Mesothelial cell of epicardium (in vitro differentiated cells): ENCODE results near the gene NMT2. TPM values are rescaled to one million over a fixed set of nuclear protein-coding genes. Genes with fewer than 3 reads are reported as not detected.
A peak's percentile ranks its signal among the peaks of the same experiment; 100 is the strongest.

Experiments
- DNase-seq, 2 experiments: peaks; one replicate each; pipeline ENCODE4 v3.0.0; 2021; ENCODE audit warnings: low spot score in 2 of 2; ENCODE audit not compliant: unreplicated experiment in 2 of 2
- H3K27ac Mint-ChIP-seq: 2 replicates; pipeline ENCODE4 v1.8.0; 2021; ENCODE audit warnings: mixed read lengths
- H3K27me3 Mint-ChIP-seq: 2 replicates; pipeline ENCODE4 v1.8.0; 2021; ENCODE audit warnings: low read depth, mixed read lengths
- H3K36me3 Mint-ChIP-seq: 2 replicates; pipeline ENCODE4 v1.8.0; 2021; ENCODE audit warnings: mixed read lengths
- H3K4me1 Mint-ChIP-seq: 2 replicates; pipeline ENCODE4 v1.8.0; 2021; ENCODE audit warnings: mixed read lengths
- H3K4me3 Mint-ChIP-seq: 2 replicates; pipeline ENCODE4 v1.8.0; 2021; ENCODE audit warnings: mild to moderate bottlenecking, moderate library complexity, mixed read lengths
- H3K9me3 Mint-ChIP-seq: 2 replicates; pipeline ENCODE4 v1.8.0; 2021; ENCODE audit warnings: mixed read lengths
- total RNA-seq: library from RNA; stranded (reverse); gene quantifications from 3 replicates; pipeline ENCODE4 v1.2.1, GENCODE V29; 2021
- TF ChIP-seq, protein P1 (sequence below): fragments of 200-600 bp; sonication (generic); IDR thresholded peaks from one replicate; pipeline ENCODE4 v1.5.0; 2021; ENCODE audit warnings: antibody characterized with exemption; ENCODE audit not compliant: unreplicated experiment

Gene NMT2
- total RNA-seq, 1 donor from 2014 or later = 21.9 TPM

DNA sequence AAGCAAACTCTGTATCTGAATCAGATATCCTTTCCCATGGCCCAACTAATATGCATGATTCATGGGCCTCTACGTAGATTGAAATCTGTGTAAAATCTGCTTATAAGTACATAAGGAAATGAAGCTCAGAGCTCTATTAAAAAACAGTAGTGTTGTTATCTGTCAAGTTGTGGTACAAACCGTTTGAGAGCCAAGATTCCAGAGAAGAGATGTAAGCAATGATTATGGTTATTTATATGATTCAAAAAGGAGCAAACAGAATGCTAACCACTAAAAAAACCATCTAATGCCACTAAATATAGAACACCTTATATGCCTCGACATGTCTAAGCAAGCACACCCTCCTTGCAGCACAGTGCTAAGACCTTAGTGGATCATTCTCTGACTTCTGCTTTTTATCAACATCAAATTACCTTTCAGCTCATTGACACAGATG lies 44.7 kb downstream of the NMT2 start:
- Mint-ChIP-seq H3K27me3 (no peaks in the 10 kb centered on the region), H3K36me3 (peaks cover 32% of the 10 kb centered on the region), H3K4me1 (peaks cover 2% of the 10 kb centered on the region), H3K27ac (peak overlapping the region; percentile 47), H3K4me3 (no peak overlapping the region), H3K9me3 (no peaks in the 10 kb centered on the region)
- TF ChIP-seq, protein P1, sequence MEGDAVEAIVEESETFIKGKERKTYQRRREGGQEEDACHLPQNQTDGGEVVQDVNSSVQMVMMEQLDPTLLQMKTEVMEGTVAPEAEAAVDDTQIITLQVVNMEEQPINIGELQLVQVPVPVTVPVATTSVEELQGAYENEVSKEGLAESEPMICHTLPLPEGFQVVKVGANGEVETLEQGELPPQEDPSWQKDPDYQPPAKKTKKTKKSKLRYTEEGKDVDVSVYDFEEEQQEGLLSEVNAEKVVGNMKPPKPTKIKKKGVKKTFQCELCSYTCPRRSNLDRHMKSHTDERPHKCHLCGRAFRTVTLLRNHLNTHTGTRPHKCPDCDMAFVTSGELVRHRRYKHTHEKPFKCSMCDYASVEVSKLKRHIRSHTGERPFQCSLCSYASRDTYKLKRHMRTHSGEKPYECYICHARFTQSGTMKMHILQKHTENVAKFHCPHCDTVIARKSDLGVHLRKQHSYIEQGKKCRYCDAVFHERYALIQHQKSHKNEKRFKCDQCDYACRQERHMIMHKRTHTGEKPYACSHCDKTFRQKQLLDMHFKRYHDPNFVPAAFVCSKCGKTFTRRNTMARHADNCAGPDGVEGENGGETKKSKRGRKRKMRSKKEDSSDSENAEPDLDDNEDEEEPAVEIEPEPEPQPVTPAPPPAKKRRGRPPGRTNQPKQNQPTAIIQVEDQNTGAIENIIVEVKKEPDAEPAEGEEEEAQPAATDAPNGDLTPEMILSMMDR = no peak
- no peak for DNase-seq

DNA sequence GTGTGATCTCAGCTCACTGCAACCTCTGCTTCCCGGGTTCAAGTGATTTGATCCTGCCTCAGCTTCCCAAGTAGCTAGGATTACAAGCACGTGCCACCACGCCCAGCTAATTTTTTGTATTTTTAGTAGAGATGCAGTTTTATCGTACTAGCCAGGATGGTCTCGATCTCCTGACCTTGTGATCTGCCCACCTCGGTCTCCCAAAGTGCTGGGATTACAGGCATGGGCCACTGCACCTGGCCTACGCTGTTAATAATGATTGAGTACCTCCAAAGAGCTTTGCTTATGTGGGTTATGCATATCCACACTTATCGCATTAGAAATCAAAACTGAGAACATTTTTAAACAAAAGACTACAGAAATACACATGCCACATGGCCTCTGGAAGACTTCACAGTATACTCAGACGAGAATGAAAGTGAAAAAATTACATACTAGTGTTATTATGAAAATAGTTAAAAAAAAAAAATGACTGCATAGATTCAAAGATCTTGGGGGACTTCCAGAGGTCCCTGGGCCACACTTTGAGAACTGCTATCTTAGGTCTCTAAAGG lies 45.9 kb downstream of the NMT2 start:
- Mint-ChIP-seq H3K4me3 (no peak overlapping the region), H3K27me3 (no peaks in the 10 kb centered on the region), H3K36me3 (peaks cover 34% of the 10 kb centered on the region), H3K4me1 (peaks cover 2% of the 10 kb centered on the region), H3K9me3 (no peaks in the 10 kb centered on the region), H3K27ac (no peak overlapping the region)
- TF ChIP-seq, protein P1 = no peak
- no peak for DNase-seq

- Mint-ChIP-seq H3K27ac (no peak overlapping the region), H3K36me3 (peaks cover 34% of the 10 kb centered on the region), H3K27me3 (no peaks in the 10 kb centered on the region), H3K4me3 (no peak overlapping the region), H3K4me1 (peaks cover 2% of the 10 kb centered on the region), H3K9me3 (no peaks in the 10 kb centered on the region)
- TF ChIP-seq, protein P1 = no peak
- DNase-seq = no peak
Observed at GRCh38 chr10:15121707-15122106, 46.8 kb downstream of the NMT2 start.

GRCh38 chr10:15120523-15120922 lies 48.0 kb downstream of the NMT2 start:
- TF ChIP-seq, protein P1 = no peak
- Mint-ChIP-seq H3K4me1 (peaks cover 2% of the 10 kb centered on the region), H3K9me3 (no peaks in the 10 kb centered on the region), H3K4me3 (no peak overlapping the region), H3K27me3 (no peaks in the 10 kb centered on the region), H3K27ac (no peak overlapping the region), H3K36me3 (peaks cover 28% of the 10 kb centered on the region)
- no peak for DNase-seq

GRCh38 chr10:15118615-15119014 lies 49.9 kb downstream of the NMT2 start:
- Mint-ChIP-seq H3K27me3 (no peaks in the 10 kb centered on the region), H3K36me3 (peaks cover 25% of the 10 kb centered on the region), H3K9me3 (no peaks in the 10 kb centered on the region), H3K4me3 (no peak overlapping the region), H3K27ac (no peak overlapping the region), H3K4me1 (no peaks in the 10 kb centered on the region)
- TF ChIP-seq, protein P1 = no peak
- no peak for DNase-seq

DNA sequence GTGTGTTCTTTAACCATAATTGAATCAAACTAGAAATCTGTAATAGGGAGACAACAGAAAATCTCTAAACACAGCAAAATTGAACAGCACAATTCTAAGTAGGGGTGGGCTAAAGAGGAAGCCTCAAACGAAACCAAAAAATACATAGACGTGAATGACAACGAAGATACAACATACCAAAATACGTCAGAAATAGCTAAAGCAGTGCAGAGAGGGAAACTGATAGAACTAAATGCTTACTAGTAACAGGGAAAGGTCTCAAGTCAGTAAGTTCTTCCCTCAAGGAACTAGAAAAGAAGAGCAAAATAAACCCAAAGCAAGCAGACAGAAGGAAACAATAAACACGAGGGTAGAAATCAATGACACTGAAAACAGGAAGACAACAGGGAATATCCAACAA lies 52.3 kb downstream of the NMT2 start:
- Mint-ChIP-seq H3K4me3 (no peak overlapping the region), H3K27me3 (no peaks in the 10 kb centered on the region), H3K27ac (no peak overlapping the region), H3K4me1 (no peaks in the 10 kb centered on the region), H3K9me3 (no peaks in the 10 kb centered on the region), H3K36me3 (peaks cover 29% of the 10 kb centered on the region)
- no peak for DNase-seq
- TF ChIP-seq, protein P1 = no peak
